Endometrium (tissue), 2 donors: Measurements from ENCODE around the gene KY.
"Not testable (repeated sequence)": the region's sequence is repeated elsewhere in the genome, so short reads cannot be mapped to it uniquely, and the experiment has no call there.

Source experiments
- FAIRE-seq: peaks from 2 replicates; lab custom pipeline; 2012; peaks lifted over from hg19 to GRCh38; lab: Jason Lieb, UNC
- donor health status: control.
- donor health status: control.

The KY gene

DNA sequence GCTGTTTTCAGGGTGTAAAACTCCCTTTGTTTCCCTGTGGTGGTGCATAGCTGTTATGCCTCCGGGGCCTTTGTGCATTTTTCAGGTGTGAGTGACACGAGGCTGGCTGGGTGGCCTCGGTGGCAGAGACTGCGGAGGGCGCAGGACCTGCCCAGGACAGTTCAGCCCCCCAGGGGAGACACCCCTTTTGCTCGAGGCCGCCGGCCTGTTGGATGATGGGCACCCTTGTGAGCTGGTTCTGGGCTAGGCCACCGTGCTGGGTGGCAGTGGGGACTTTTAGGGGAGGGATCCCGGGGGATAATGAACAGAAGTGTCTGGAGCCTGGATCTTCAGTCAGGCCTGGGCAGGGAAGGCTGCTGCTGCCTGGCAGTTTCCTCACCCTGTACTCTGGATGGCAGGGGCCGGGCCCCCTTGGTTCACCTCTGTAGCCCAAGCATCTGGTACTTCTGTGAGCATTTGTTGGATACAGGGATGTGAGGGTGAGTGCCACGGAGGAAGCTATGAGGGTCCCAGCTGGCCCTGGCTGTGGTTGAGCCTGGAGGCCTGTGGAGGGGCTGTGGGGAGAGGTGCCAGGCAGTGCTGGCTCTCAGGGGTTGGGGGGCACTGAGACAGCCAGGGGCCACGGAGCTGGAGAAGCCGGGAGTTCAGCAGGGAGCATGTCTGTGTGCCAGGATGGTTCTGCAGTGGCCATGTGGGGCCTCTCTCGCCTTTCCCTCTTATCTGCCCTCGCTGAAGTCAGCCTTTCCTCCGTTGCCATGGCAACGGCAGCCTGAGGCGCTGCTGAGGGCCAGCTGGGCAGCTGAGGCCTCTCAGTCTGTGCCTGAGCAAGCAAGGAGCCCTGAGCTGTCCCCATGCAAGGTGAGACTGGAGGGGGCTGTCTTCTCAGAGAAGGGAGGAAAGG lies 49.0 kb downstream of the KY start:
- no peak for FAIRE-seq

DNA sequence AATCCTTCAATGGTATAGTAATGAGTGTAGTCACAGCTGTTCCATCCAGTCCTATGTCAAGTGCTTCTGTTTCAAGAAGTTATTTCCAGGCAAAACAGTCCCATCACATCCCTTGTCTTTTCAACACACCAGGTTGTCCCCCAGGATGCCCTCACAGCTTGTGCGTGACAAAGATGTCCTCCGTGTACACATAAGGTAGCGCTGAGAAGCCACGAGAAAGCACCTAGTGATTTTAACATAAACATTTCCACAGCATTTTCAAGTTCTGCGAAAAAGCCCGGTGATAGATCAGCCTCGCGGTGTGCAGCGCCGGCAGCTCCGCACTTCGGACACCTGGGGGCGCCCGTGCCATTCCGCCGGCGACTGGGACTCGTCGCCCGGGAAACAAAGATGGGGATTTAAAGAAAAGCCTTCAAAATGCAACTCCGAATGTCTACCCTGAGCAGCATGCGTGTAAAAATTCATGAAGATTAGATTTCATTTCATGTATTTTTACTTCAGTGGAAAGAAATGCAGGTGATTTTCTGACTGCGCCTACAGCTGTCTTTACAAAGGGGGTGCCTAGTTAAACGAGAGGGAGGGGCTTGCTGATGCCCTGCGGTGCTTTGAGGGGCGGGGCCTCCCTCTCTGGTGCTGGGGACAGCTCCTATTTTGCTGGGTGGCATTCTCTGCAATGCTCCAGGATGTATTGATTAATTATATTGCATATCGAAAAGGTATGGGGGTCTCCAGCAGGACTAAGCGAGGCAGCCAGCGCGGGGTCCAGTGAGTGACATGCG lies 49.9 kb downstream of the KY start:
- FAIRE-seq, result peak; percentile 88

DNA sequence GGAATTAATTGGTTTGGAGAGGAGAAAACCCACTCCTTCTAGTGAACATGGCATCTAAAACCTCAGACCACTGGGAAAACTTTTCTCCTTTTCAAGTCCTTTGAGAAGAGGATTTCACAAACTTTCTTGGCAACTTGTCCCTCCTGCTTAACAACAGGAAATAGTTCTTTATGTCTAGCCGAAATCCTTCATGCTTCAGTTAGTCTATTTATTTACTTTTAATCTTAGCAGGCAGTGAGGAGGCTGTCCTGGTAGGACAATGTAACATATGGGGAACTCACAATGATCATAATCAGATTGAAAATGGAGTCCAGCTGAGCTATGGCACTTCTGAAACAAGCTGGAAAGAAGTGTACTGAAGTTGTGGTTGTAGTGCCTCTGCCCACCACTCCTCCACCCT lies 50.6 kb downstream of the KY start:
- no peak for FAIRE-seq

DNA sequence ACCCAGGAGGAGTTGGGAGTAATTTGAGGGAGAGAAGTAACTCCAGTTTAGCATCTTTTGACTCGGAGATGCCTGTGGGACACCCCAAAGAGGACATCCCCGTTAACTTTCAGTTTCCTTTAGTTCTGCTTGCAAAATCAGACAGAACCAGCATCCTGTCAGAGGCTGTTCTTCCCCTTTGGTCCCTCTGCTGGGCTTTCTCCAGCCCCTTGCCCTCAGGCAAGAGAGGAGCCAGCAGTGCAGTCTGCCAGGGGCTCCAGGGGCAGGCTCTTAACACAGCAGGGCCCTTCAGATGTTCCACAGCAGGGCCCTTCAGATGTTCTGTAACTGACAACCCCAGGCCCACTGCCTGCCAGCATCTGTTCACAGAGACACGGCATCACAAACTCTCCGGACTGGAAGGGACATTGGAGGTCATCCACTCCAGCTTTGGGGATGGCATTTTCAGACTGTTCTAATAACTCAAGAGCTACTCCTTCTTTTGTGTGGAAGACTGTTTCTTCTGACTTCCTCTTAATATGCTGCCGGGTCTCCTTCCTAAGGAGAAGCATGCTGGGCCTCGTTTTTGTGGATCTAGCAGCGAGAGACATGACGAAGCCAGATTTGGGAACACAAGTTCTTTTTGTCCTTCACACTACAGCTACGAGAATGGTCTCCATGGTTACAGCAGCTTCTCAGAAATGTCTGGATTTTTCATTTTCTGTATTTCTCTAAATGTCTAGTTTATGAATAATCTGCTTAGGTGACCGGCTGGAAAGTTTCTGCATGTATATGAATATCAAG lies 51.9 kb downstream of the KY start:
- no peak for FAIRE-seq

DNA sequence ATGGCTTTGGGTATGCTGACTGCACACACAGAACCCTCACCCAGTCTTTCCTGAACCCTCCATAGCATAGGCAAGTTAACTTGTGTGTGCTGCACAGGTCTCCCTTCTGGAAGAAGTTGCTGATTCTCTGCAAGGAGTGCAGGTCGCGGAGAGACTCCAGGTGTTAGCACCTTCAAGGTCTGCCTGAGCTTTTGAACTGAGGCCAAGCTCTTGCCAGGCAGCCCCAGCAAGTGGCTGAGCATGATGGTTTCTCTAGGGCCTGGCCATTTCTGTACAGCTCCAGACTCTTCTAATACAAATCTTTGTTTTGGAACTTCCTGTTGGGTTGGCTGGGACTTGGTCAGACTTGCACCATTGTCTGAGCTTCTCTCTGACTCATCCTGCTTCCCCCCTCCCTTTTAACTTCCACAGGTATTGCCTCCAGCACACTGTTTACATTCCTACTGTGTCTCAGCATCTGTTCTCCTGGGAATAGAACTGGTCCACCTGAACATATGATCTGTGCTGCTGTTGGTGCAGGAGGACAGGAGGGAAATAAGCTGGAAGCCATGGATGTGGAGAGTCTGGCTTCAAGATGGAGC lies 53.3 kb downstream of the KY start:
- no peak for FAIRE-seq

DNA sequence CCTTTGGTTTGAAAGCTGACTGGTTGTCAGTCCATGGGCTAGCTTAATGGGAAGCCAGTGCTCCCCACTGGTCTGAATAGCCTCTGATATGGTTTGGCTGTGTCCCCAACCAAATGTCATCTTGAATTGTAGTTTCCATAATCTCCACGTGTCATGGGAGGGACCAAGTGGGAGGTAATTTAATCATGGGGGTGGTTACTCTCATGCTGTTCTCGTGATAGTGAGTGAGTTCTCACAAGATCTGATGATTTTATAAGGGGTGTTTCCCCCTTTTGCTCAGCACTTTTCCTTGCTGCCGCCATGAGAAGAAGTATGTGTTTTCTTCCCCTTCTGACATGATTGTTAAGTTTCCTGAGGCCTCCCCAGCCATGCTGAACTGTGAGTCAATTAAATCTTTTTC lies 55.8 kb downstream of the KY start:
- not testable (repeated sequence) for FAIRE-seq

DNA sequence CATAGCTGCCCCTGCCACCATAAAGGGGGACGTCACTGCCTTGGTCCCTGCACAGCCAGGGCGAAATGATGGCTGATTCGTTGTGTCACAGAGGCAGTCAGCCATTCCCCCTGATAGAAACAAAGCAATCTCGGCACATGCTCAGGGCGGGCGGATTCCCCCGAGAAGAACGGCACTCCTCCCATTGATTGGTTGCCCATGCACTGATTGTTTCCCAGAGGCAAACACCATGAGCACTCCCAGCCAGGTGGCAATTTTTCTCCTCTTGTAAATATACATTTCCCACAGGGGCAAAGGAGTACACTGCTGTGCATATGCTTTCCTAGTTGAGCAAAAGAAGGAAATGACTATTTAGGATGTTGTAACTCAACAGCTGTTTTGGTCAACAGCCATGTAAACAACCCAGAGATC lies 56.5 kb downstream of the KY start:
- FAIRE-seq, result no peak

DNA sequence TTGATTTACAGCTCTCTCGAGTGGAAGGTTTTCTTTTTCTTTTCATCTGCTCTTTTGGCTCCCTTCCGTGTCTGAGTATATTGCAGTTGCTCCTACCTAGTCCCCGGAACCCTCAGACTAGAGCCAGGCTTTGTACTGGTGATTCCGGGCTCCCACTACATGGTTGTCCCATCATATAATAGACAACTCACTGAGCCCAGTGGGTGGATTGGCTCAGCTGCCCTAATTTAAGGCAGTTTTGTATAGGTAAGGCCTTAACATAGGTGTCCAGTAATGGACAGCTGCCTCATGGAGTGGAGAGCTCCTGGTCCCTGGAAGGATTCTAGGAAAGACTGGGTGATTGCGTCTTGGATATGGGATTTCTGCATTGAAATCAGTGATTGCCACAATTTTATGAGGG lies 58.0 kb downstream of the KY start:
- no peak for FAIRE-seq

DNA sequence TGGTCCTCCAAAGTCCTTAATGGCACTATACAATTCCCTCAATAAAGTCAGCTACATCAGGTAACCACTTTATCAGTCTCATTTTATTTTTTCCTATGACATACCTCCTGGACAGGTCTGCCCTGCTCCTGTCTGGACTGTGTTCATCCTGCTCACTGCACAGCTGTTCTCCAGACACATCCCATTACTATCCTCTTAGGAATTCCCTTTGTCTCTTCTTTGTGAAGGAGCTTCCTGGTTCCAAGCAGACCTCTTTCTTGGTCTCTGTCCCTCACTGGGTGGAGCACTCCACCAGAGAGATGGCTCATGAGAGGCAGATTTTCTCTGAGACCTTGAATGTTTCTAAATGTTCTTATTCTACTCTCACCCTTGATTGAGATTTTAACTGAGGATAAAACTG lies 60.1 kb downstream of the KY start:
- no peak for FAIRE-seq

DNA sequence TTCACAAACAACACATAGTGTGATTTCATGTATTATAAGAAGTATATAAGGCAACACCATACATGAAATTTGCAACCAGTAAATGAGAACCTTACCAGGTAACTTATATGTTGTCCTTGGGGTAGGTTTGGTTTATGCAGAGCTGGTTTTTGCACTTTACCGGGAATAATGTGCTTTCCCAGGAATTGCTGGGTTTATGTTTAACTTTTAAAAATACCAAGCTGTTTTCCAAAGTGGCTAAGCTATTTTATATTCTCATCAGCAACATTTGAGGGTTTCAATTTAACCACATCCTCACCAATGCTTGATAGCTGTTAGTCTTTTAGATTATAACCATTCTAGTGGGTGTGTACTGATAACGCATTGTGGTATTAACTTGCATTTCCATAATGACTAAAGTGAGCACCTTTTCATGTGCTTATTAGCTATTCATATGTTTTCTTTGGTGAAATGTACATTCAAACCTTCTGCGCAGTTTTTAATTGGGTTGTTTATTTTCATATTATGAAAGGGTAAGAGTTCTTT lies 71.6 kb downstream of the KY start:
- FAIRE-seq, result no peak

DNA sequence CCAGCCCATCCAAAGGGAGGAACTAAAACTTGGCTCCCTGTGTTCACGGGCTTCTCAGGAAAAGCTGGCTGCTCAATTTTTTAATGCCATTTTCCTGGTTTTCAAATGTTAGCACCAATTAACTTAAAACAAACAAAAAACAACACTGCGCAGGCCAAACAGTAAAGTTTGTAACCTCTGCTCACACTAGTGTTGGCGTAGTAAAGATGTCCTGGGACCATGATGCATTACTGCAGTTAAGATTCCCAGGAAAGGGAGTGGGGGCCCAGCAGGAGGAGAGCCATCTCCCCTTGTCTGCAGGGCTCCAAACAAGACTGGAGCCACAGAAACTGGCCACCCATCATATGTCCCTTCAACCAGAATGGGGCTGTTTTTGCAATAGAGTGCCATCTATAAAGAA lies 74.0 kb downstream of the KY start:
- no peak for FAIRE-seq

DNA sequence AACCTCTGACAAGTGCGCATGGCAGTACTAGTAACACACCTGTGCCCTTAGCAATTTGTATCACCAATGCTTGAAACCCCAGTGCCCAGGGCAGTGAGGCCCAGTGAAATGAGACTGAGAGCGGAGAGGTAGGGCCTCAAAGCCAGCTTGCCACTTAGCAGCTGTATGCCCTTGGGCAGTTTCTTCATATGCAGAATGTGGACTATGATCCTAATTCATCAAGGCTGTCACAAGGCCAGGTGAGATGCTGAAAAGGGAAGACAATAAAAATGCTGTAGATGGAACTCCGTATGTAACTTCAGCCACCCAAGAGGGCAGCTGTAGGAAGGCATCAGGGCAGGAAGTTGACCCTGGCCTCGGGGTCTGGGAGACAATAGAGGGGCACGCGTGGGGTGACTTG lies 74.4 kb downstream of the KY start:
- no peak for FAIRE-seq

DNA sequence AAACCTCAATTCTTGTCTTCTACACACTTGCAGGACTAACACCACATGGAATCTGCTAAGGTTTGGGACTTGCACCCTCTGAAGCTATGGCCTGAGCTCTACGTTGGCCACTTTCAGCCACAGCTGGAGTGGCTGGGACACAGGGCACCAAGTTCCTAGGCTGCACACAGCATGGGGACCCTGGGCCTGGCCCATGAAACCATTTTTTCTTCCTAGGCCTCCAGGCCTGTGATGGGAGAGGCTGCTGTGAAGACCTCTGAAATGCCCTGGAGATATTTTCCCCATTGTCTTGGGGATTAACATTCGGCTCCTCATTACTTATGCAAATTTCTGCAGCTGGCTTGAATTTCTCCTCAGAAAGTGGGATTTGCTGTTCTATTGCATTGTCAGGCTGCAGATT lies 80.9 kb downstream of the KY start:
- not testable (repeated sequence) for FAIRE-seq

DNA sequence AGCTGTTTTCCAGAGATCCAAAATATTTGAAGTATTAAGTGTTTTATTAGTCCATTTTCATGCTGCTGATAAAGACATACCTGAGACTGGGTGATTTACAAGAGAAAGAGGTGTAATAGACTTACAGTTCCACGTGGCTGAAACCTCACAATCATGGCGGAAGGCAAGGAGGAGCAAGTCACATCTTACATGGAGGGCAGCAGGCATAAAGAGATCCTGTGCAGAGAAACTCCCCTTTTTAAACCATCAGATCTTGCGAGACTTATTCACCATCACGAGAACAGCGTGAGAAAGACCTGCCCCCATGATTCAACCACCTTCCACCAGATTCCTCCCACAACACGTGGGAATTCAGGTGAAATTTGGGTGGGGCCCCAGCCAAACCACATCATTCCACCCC lies 82.0 kb downstream of the KY start:
- FAIRE-seq, result no peak

DNA sequence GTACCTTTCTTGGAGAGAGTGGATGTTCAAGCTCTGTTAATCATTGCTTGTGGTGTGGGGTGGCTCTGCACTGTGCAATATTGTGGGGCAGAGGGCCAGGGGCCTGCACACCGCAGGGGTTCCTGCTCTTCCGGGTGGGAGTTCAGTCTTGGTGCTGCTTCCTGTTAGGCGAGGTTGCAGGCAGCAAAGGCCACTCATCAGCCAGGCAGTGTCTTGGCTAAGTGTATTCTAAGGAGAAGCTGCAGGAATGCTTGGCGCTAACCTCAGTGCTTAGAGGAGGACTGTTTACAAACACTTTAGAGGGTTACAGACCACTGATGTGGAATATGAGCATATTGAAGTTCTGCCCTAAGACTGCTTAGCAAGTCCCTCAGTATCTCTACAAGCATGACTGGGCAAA lies 83.2 kb downstream of the KY start:
- no peak for FAIRE-seq

DNA sequence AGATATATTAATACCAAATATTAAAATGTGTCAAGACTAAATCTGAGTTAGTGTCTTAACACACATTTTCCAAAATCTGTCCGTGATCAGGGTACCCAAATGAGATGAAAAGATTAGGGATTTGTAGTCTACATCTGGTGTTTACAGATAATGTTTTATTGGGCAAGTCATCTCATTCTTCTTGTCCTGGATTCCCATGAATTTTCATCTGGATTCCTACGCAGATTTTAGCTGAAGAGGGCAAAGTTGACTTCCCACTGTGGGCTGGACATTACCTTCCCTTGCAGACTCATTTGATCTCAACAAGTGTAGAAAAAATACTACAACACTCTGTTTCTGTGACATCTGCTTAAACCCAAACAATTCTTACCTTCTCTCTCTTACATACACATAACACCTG lies 85.8 kb downstream of the KY start:
- no peak for FAIRE-seq

DNA sequence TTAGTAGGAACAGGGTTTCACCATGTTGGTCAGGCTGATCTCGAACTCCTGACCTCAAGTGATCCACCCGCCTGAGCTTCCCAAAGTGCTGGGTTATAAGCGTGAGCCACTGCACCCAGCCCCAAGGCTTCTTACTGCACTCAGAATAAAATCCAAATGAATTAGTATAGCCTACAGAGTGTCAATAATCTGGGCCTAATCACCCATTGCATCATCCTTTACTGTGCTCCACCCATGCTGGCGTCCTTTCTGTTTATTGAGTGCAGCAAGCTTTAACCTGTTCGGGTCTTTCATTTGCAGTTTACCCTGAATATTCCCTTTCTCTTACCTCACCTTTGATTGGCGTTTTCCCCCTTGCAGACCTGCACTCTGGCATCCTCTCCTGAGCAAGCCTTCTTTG lies 87.2 kb downstream of the KY start:
- FAIRE-seq, result no peak

DNA sequence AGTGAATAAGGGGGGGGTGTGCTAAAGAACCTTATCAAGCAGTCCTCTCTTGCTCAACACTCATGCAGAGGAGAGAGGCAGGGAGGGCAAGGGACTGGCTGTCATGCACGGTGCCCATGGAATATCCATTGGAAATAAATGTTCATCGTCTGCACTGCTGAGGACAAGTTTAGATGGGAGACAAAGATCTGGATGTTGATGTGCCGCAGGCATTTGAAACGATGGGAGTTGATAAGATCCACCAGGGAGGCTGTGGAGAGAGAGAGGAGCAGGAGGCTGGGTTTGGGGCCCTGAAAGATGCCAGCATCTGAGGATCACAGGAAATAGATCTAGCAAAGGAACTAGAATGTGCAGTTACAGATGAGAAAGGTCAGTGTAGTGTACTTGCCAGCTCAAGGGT lies 88.8 kb downstream of the KY start:
- FAIRE-seq, result no peak

DNA sequence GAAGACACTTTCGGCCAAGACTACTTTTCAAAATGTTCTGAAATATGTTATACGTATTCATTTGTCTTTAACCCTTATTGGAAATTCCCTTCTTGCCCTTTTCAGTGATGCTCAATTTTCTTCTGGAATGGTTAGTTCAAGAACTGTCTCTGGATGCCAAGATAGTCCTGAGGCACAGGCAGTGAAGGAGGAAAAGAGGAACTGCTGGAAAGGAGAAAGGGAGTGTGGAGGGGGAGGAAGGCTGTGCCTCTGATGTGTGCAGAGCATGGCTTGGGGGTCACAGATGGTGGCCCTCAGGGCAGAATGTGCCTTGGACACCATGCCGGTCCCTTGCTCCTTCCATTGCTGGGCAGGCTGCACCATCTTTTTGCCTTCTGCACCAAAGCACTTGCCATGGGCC lies 91.2 kb downstream of the KY start:
- FAIRE-seq, result no peak
